ENCODE results near the gene SPINK5.
"Not testable (repeated sequence)": the region's sequence is repeated elsewhere in the genome, so short reads cannot be mapped to it uniquely, and the experiment has no call there.

Gene SPINK5

DNA sequence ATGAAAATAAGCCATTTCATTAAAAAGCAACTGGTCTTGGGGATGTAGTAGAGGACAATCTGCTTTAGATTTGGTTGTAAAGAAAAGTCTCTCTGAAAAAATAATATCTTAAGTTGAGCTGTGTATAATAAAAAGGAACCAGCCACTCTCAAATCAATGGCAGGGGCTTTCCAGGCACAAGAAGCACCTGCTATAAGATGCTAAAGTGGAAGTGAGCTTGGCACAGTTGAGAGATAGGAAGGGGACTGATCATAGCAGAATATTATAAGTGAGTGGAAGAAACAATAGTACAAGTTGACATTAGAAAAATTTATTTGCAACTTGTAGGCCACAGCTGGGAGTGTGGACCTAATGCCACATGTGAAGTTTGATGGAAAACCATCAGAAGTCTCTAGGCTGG lies 28.1 kb upstream of the SPINK5 start:
- DNase-seq (ENCODE audit: insufficient read length, low spot score) = no peak
- FAIRE-seq = no peak
- TF ChIP-seq, protein P1, sequence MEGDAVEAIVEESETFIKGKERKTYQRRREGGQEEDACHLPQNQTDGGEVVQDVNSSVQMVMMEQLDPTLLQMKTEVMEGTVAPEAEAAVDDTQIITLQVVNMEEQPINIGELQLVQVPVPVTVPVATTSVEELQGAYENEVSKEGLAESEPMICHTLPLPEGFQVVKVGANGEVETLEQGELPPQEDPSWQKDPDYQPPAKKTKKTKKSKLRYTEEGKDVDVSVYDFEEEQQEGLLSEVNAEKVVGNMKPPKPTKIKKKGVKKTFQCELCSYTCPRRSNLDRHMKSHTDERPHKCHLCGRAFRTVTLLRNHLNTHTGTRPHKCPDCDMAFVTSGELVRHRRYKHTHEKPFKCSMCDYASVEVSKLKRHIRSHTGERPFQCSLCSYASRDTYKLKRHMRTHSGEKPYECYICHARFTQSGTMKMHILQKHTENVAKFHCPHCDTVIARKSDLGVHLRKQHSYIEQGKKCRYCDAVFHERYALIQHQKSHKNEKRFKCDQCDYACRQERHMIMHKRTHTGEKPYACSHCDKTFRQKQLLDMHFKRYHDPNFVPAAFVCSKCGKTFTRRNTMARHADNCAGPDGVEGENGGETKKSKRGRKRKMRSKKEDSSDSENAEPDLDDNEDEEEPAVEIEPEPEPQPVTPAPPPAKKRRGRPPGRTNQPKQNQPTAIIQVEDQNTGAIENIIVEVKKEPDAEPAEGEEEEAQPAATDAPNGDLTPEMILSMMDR (IDR thresholded peaks at IDR 0.05; ENCODE audit: insufficient read depth, missing control alignments) = no peak

DNA sequence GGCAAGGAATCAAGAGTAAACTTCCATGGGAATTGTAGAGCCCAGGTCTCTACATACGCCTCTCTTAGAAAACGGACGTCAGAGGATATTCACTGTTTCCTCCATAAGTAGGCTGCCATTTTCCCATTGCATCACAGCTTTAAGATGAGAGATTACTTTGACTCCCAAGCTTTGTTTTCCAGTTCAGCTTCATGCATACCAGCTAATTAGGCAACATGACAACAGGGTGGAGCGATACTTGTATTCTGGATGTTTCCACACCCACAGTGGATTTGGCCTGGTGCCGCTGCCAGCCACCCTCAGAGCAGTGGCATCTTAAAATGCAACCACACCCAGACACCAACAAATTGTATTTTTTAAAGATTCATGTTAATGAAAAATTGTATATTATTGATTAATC lies 20.9 kb upstream of the SPINK5 start:
- FAIRE-seq (no peak), DNase-seq (ENCODE audit: insufficient read length, low spot score) (no peak)
- TF ChIP-seq, protein P1 (IDR thresholded peaks at IDR 0.05; ENCODE audit: insufficient read depth, missing control alignments) = no peak

DNA sequence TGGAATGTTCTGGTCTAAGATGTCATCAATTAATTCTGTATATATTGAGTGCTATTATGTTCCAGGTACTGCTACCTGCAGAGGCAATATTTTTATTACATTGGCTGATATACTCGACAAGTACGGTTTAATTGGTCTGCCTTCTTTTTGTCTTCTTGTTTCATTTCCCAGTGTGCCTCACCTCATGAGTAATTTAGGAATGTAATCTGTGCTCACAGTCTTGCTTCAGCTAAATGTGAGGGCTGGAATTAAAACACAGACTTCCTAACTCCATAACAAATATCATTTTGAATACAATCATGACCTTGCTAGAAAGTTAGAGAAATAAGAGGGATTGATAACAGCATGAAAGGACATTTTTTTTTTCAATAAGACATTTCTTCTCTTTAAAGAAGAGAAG lies 20.1 kb upstream of the SPINK5 start:
- DNase-seq (ENCODE audit: insufficient read length, low spot score) (no peak), FAIRE-seq (no peak)
- TF ChIP-seq, protein P1 (IDR thresholded peaks at IDR 0.05; ENCODE audit: insufficient read depth, missing control alignments) = no peak

DNA sequence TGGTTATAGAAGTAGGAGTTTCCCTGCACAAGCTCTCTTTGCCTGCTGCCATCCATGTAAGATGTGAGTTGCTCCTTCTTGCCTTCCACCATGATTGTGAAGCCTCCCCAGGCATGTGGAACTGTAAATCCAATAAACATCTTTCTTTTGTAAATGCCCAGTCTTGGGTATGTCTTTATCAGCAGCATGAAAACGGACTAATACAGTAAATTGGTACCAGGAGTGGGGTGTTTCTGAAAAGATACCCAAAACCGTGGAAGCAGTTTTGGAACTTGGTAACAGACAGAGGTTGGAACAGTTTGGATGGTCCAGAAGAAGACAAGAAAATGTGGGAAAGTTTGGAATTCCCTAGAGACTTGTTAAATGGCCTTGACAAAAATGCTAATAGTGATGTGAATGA lies 8.6 kb upstream of the SPINK5 start:
- DNase-seq (ENCODE audit: insufficient read length, low spot score); FAIRE-seq: not testable (repeated sequence)

DNA sequence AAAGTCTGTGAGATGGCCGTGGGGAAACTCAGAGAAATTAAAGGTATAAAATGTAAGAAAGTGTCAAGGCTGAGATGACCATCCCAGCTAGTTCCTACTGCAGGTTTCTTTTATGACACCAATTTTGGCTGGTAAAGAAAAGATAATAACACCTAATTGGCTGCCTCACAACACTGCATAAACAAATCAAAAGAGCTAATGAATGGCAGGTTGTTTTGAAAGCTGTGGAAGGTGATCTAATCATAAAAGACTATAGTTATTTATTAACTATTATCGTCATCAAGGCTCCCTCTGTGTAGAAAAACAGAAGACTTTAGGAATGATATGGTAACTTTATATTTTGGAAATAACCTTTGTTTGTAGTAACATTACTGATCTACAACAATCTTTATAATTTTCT lies 3.5 kb upstream of the SPINK5 start:
- TF ChIP-seq, protein P1 (IDR thresholded peaks at IDR 0.05; ENCODE audit: insufficient read depth, missing control alignments) = no peak
- FAIRE-seq = no peak

DNA sequence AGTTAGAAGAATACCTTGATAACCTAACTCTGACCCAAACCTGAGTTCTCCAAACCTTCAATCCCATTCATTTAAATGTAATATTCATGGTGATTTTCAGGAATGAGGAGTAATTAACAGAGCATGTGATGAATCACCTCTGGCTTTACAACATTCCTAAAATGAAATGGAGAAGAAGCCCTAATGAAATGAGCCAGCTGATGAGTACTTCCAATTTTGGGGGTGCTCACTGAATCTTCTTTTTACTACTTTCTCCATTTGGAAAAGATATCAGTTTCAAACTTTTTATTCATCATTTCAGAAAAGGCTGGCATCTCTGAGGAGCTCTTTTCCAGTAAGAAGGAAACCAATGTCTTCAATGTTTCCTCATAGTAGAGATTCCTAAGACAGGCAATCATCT lies 2.9 kb upstream of the SPINK5 start:
- no peak for DNase-seq (ENCODE audit: insufficient read length, low spot score)
- TF ChIP-seq, protein P1 (IDR thresholded peaks at IDR 0.05; ENCODE audit: insufficient read depth, missing control alignments) = no peak
- FAIRE-seq = no peak

More for the DNA sequence above, 3.5 kb upstream of the SPINK5 start:
- DNase-seq (ENCODE audit: insufficient read length, low spot score) = no peak

DNA sequence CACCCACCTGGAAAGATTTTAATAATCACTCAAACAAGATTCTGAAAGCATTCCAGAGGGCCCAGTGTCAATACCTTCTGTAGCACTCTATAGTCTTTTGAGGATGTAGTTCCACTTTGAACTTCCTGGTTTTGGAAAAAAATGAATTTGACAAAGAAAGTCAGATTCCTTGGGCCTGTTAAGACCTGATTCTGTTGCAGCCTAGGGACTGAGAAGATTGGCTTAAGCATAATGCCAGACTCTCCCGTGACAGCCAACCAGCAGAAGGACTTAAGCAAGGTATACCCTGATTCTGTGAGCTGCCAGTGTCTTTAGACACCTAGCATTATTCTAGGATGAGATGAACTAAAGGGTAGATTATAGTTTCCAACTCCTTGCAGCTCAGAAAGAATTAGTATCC lies 6.8 kb downstream of the SPINK5 start:
- FAIRE-seq = no peak

More for the DNA sequence above, 6.8 kb downstream of the SPINK5 start:
- TF ChIP-seq, protein P1 (IDR thresholded peaks at IDR 0.05; ENCODE audit: insufficient read depth, missing control alignments) = no peak
- no peak for DNase-seq (ENCODE audit: insufficient read length, low spot score)
